ENCODE data around the gene TOLLIP.
"Not testable (repeated sequence)": the region's sequence is repeated elsewhere in the genome, so short reads cannot be mapped to it uniquely, and the experiment has no call there.

Gene TOLLIP

GRCh38 chr11:1309498-1310317, at the start of gene TOLLIP:
Gene TOLLIP, minus strand, starts transcription at chr11:1309632. Its CDS starts 134 bp downstream, at chr11:1309498.
- peak; percentile 95 for DNase-seq (ENCODE audit: low read depth in 2 of 2)

- DNase-seq (ENCODE audit: low read depth in 2 of 2) = not testable (repeated sequence)
Measured at GRCh38 chr11:1358931-1359330, 49.5 kb upstream of the TOLLIP start.

GRCh38 chr11:1358286-1358685, 48.9 kb upstream of the TOLLIP start:
- DNase-seq (ENCODE audit: low read depth in 2 of 2) = no peak

- DNase-seq (ENCODE audit: low read depth in 2 of 2) = no peak
Measured at GRCh38 chr11:1356478-1356960, 47.1 kb upstream of the TOLLIP start.

DNA sequence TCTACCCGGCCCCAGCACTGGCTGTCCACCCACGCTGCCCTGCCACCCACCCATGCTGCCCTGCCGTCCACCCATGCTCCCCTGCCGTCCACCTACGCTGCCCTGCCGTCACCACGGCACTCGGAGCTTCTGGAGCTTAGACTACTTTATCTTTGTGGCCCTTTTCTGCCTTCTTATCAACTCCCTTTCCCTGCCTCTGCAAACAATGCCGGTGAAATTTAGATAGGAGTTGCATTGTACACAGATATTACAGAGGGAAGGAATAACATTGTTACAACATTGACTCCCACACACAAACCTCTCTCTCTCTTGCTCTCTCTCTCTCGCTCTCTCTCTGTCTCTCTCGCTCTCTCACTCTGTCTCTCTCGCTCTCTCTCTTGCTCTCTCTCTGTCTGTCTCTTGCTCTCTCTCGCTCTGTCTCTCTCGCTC, 46.6 kb upstream of the TOLLIP start:
- no peak for DNase-seq (ENCODE audit: low read depth in 2 of 2)

- no peak for DNase-seq (ENCODE audit: low read depth in 2 of 2)
Measured at GRCh38 chr11:1354125-1354938, 44.9 kb upstream of the TOLLIP start.

GRCh38 chr11:1353383-1354124, 44.1 kb upstream of the TOLLIP start:
- no peak for DNase-seq (ENCODE audit: low read depth in 2 of 2)

DNA sequence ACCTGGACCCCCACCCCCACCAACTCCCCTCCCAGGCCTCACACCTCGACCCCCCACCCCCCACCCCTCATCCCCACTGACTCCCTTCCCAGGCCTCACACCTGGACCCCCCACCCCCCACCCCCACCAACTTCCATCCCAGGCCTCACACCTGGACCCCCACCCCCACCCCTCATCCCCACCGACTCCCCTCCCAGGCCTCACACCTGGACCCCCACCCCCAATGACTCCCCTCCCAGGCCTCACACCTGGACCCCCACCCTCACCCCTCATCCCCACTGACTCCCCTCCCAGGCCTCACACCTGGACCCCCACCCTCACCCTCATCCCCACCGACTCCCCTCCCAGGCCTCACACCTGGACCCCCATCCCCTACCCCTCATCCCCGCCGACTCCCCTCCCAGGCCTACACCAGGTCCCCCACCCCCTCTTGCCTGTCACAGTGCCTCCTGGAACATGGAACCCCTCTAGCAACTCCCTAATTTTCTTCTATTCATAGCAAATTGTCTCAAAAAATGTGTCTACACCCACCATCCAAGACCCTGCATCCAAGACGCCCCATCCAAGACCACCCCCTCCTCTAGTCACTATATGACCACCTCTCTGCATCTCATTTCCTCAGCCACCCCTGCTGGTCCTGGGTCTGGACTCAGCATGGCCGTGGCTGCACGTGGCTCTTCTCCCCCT, 43.4 kb upstream of the TOLLIP start:
- no peak for DNase-seq (ENCODE audit: low read depth in 2 of 2)

DNA sequence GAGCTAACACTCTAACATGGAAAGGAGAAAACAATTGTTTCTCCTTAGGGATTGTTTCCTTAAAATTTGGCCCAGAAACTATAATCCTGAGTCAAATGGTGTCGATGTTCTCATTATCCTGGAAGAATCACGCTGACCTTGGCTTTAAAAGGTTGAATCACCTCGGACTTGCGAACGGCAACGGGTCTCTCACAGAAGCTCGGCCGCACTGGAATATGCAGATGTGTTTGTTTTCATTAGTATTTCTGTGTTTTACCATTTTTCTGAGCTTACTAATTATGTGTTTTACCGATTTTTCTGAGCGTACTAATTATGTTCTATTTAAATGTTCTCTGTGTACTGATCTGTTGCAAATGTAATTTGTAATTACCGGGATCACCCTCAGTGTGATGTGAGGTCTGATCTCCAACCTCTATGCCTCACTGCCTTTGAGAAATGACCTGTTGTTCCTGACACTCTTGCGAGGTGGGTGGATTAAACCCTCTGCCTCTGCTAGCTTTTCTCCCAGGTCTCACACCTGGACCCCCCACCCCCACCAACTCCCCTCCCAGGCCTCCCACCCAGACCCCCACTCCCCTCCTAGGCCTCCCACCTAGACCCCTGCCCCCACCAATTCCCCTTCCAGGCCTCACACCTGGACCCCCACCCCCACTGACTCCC, 42.0 kb upstream of the TOLLIP start:
- no peak for DNase-seq (ENCODE audit: low read depth in 2 of 2)

DNA sequence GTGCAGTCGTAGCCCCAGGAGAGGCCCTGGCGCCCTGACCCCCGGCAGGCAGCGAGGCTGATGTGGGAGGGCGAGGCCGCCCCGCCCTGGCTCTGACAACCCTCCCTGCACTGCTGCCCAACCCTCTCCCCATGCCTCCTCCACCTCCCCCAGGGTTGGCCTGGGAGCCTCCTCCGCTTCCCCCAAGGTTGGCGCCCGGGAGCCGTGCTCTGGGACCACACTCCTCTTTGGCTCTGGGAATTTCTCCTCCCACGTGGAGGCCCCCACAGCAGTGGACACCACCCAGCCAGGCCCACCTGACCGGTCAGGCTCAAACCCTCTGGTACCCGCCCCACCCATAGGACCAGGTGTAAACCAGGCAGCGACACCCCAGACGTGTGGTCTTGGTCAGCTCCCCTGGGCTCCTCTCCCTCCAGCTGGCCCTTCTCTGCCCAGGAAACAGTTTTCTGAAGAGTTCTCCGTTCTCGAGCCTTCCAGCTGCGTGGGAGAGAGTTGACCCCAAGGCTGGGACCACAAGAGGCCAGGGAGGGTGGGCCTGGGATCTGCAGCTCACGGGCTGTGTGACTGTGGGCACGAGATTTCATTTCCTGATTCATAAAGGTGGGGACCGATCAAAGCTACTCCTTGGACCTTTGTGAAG, 40.8 kb upstream of the TOLLIP start:
- no peak for DNase-seq (ENCODE audit: low read depth in 2 of 2)

GRCh38 chr11:1349327-1350041, 40.1 kb upstream of the TOLLIP start:
- no peak for DNase-seq (ENCODE audit: low read depth in 2 of 2)

- no peak for DNase-seq (ENCODE audit: low read depth in 2 of 2)
Measured at GRCh38 chr11:1348796-1349326, 39.4 kb upstream of the TOLLIP start.

DNA sequence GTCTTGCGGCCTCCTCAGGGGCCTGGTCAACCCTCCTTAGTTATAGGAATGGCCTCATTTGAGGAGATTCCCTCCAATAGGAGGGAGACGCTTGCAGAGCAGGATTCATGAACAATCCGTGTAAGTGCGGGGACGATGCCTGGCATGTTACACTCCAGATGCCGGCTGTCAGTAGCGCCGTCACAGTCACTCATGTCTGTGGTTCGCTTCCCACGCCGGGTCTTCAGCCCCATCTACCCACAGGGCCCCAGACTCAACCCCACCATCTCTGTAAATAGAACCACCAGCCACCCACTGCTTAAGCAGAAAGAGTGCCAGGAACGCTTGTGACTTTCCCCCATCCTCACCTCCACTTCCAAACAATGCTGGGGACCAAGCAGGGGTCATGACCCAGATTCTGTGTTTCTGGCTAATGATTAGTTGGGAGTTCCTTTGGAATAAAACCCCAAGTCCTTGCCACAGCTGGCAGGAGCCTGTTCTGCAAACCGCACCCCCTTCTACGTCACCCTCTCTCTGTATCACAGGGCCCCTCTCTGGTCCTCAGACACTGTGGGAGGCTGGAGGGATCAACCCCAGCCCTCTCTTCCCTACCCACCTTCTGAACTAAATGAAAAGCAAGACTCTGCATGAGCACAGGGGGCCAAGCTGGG, 38.8 kb upstream of the TOLLIP start:
- no peak for DNase-seq (ENCODE audit: low read depth in 2 of 2)

DNA sequence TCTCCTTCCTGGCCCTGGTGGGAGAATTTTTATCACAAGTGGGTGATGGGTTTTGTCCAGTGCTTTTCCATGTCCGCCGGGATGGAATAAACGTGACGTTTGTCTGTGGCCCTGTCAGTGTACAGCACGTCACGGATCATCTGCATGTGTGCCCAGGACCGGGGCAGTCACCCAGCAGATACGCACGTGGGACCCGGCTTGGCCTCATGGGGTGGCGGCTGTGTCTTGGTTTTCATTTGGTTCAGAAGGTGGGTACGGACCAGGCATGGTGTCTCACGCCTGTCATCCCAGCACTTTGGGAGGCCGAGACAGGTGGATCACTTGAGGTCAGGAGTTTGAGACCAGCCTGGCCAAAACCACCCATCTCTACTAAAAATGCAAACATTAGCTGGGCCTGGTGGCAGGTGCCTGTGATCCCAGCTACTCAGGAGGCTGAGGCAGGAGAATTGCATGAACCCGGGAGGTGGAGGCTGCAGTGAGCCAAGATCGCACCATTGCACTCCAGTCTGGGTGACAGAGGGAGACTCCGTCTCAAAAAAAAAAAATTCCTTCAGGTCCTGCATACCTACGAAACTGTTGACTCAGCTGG, 38.1 kb upstream of the TOLLIP start:
- DNase-seq (ENCODE audit: low read depth in 2 of 2) = not testable (repeated sequence)

GRCh38 chr11:1346669-1347390, 37.4 kb upstream of the TOLLIP start:
- no peak for DNase-seq (ENCODE audit: low read depth in 2 of 2)

DNA sequence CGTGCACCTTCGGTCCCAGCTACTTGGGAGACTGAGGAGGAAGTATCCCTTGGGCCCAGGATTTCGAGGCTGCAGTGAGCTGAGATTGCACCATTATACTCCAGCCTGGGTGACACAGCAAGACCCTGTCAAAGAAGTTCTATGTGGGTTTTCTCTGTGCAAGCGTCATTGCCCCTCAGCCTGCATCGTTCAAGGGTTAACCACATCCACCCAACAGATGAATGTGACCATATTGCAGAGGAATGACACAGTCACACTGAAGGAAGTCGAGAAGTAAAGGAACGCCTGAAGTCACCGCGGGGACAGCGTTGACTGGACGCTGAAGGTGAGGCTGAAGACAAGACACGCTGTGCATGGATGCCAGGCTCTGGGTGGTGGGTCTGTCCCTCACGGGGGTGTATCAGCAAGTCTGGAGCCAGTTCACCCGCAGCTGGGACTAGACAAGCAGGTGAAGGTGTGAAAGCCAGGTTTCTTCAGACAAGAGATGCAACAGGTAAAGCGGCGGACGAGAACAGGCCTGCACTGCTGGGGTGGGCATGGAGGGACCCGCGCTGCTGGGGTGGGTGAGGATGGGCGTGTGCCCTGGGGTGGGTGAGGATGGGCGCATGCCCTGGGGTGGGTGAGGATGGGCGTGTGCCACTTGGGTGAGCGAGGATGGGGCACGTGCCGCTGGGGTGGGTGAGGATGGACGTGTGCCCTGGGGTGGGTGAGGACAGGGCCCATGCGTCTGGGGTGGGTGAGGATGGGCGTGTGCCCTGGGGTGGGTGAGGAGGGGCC, 36.5 kb upstream of the TOLLIP start:
- no peak for DNase-seq (ENCODE audit: low read depth in 2 of 2)

GRCh38 chr11:1344056-1344635, 34.7 kb upstream of the TOLLIP start:
- no peak for DNase-seq (ENCODE audit: low read depth in 2 of 2)
